ENCODE results near the gene INSYN1. TPM values are rescaled to one million over a fixed set of nuclear protein-coding genes. Genes with fewer than 3 reads are reported as not detected.

INSYN1 gene
- total and polyA plus RNA-seq, 2 of the 13 experiments (the other 11 are each of a cell fraction or from before 2014, with no cell fraction given) = not detected

- intact Hi-C loops (cut with micrococcal nuclease; ENCODE audit: unreplicated experiment) = no loop called here
Measured at GRCh38 chr15:73782344-73782959, 29.3 kb upstream of the INSYN1 start.

More at GRCh38 chr15:73782344-73782959, 29.3 kb upstream of the INSYN1 start:
- H3K36me3 ChIP-seq (replicated peaks in 1 of 2; ENCODE audit: control insufficient read depth in 1 of 2, insufficient read depth in 2 of 2, low read length in 2 of 2) = no peaks in the 10 kb centered on the region
- 20% methylated on average over 2 of the region's 3 CpGs for WGBS (ENCODE audit: low lambda C conversion rate)
- DNase-seq (ENCODE audit: low spot score) (no peak), FAIRE-seq (no peak), ATAC-seq (no peak)
- no peak overlapping the region for H3K4me2 ChIP-seq (ENCODE audit: low read depth, low read length)
- POLR2A ChIA-PET = no interaction called here
- H2AFZ ChIP-seq (ENCODE audit: low read length) = no peak overlapping the region
- no peak overlapping the region for H3K27ac ChIP-seq (ENCODE audit: extremely low read length, insufficient read depth, low read length)
- TF ChIP-seq ATAD3A (CRISPR knock-in tag; IDR thresholded peaks at IDR 0.05) = no peak
- no peak for TF ChIP-seq HHEX (CRISPR knock-in tag; IDR thresholded peaks at IDR 0.05)
- no peak for TF ChIP-seq SRY (CRISPR knock-in tag; IDR thresholded peaks at IDR 0.05)
- no peak for TF ChIP-seq CSRNP2 (CRISPR knock-in tag; conservative IDR thresholded peaks at IDR 0.05; ENCODE audit: low read depth)
- no peak for TF ChIP-seq FOXP4 (CRISPR knock-in tag; IDR thresholded peaks at IDR 0.05)
- no peak for TF ChIP-seq NONO (IDR thresholded peaks at IDR 0.05)
- no peak for TF ChIP-seq NONO (CRISPR knock-in tag; conservative IDR thresholded peaks at IDR 0.05)
- no peak for TF ChIP-seq ASH2L (IDR thresholded peaks at IDR 0.05; ENCODE audit: insufficient read length, low read depth, low read length)
- no peak for TF ChIP-seq HMG20B (CRISPR knock-in tag; conservative IDR thresholded peaks at IDR 0.05)
- no peak for TF ChIP-seq TEAD3 (CRISPR knock-in tag; optimal IDR thresholded peaks at IDR 0.05; ENCODE audit: borderline replicate concordance)
- TF ChIP-seq IRX3 (CRISPR knock-in tag; IDR thresholded peaks at IDR 0.05; ENCODE audit: borderline replicate concordance, low read depth) = no peak
- no peak for TF ChIP-seq EHMT2 (IDR thresholded peaks at IDR 0.05; ENCODE audit: borderline replicate concordance, low read depth, low read length)
- TF ChIP-seq ZNF207 (IDR thresholded peaks at IDR 0.05; ENCODE audit: borderline replicate concordance) = no peak
- no peak for TF ChIP-seq ZNF557 (CRISPR knock-in tag; IDR thresholded peaks at IDR 0.05)
- TF ChIP-seq HDAC1 (CRISPR knock-in tag; IDR thresholded peaks at IDR 0.05) = no peak
- no peak for TF ChIP-seq ZFYVE20 (CRISPR knock-in tag; IDR thresholded peaks at IDR 0.05; ENCODE audit: borderline replicate concordance, low read depth)
- no peak for TF ChIP-seq MXI1 (IDR thresholded peaks at IDR 0.05; ENCODE audit: borderline replicate concordance, low read depth, low read length)
- TF ChIP-seq CREB3 (CRISPR knock-in tag; IDR thresholded peaks at IDR 0.05) = no peak
- H4K20me1 ChIP-seq (ENCODE audit: insufficient read depth, low read length) = no peaks in the 10 kb centered on the region
- peaks cover 15% of the 10 kb centered on the region; the same call in 1 of the 2 replicates for H3K4me1 ChIP-seq (ENCODE audit: insufficient read depth, low read length)
- H3K9me3 ChIP-seq (ENCODE audit: low read length) = no peaks in the 10 kb centered on the region
- H3K27me3 ChIP-seq (ENCODE audit: control insufficient read depth in 1 of 2, insufficient read depth in 2 of 2, low read length in 2 of 2) = peaks cover 1 to 14% of the 10 kb centered on the region in 2 experiments; a peak in 2 of 5 replicates
- H3K9ac ChIP-seq (ENCODE audit: insufficient read depth, low read depth, low read length) = no peak overlapping the region
- BruUV-seq (replicated peaks) = no TSS peak
- in situ Hi-C loops (cut with HindIII; ENCODE audit: extremely low pct_ligation_motif_present, low pct_unique_long_range_greater_than_20kb) = no loop called here
- no peak overlapping the region for H3K4me3 ChIP-seq (replicated peaks in 1 of 3; ENCODE audit: insufficient read depth in 1 of 3, low read depth in 2 of 3, low read length in 3 of 3)
- no peaks in the 10 kb centered on the region for H3K79me2 ChIP-seq (ENCODE audit: insufficient read depth, low read length)
- CTCF ChIA-PET (ENCODE audit: low intra/inter-chr PET ratio, low total read pairs) = no interaction called here

All from HepG2 (cell line).